Esophagus muscularis mucosa (tissue), 3 donors: ENCODE results near the gene FMN1.

Source experiments
- POLR2A ChIP-seq: fragments of 450-650 bp; IDR thresholded peaks from one replicate; pipeline ENCODE4 v1.6.1; 2017; ENCODE audit warnings: antibody characterized with exemption, moderate library complexity, mild to moderate bottlenecking, low read depth
- TF ChIP-seq, protein P1 (sequence below), 3 experiments: fragments of 200-600 bp in 2 of 3; fragments of 450-650 bp in 1 of 3; sonication (generic) in 2 of 3; IDR thresholded peaks; one replicate each; pipeline ENCODE4 v1.5.1; 2017 to 2019; ENCODE audit warnings: antibody characterized with exemption in 3 of 3, mild to moderate bottlenecking in 2 of 3, moderate library complexity in 1 of 3

DNA sequence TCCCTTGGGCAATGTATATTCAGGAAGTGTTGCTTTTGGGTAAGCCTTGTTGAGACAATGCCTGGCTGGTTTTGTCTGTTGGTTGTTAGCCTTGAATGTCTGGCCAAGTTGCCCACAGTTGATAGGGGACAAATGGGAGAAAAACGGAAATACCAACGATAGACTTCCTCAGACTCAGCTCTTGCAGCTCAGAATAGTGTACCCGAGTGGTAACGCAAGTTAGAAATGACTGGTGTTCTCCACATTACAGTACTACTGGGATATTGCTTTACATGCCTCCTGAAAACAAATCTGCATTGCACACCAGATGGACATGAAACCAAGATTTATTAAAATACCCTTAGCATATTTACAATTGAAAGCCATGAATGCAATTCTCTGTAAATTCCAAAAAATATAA is 429.3 kb downstream of the FMN1 start:
- TF ChIP-seq, protein P1, sequence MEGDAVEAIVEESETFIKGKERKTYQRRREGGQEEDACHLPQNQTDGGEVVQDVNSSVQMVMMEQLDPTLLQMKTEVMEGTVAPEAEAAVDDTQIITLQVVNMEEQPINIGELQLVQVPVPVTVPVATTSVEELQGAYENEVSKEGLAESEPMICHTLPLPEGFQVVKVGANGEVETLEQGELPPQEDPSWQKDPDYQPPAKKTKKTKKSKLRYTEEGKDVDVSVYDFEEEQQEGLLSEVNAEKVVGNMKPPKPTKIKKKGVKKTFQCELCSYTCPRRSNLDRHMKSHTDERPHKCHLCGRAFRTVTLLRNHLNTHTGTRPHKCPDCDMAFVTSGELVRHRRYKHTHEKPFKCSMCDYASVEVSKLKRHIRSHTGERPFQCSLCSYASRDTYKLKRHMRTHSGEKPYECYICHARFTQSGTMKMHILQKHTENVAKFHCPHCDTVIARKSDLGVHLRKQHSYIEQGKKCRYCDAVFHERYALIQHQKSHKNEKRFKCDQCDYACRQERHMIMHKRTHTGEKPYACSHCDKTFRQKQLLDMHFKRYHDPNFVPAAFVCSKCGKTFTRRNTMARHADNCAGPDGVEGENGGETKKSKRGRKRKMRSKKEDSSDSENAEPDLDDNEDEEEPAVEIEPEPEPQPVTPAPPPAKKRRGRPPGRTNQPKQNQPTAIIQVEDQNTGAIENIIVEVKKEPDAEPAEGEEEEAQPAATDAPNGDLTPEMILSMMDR (IDR thresholded peaks at IDR 0.05): no peak
- no peak for TF ChIP-seq POLR2A
